Measurements from ENCODE around the gene MYO7A.

The MYO7A gene

GRCh38 chr11:77127920-77128691 is at the start of gene MYO7A:
TSS of gene MYO7A (plus strand) at chr11:77128246. CDS start at chr11:77130635, 2,389 bp downstream.
- in situ Hi-C loops (cut with MboI; ENCODE audit: low sequenced_read_pairs): no loop called here

- in situ Hi-C loops (cut with MboI; ENCODE audit: low sequenced_read_pairs): no loop called here
Observed at GRCh38 chr11:77079666-77080065, 48.4 kb upstream of the MYO7A start.

GRCh38 chr11:77080643-77081210 is 47.3 kb upstream of the MYO7A start:
- in situ Hi-C loops (cut with MboI; ENCODE audit: low sequenced_read_pairs): no loop called here

GRCh38 chr11:77081381-77081851 is 46.6 kb upstream of the MYO7A start:
- in situ Hi-C loops (cut with MboI; ENCODE audit: low sequenced_read_pairs): no loop called here

GRCh38 chr11:77081976-77082836 is 45.8 kb upstream of the MYO7A start:
- in situ Hi-C loops (cut with MboI; ENCODE audit: low sequenced_read_pairs): no loop called here

- in situ Hi-C loops (cut with MboI; ENCODE audit: low sequenced_read_pairs): no loop called here
Observed at GRCh38 chr11:77082838-77083565, 45.0 kb upstream of the MYO7A start.

- in situ Hi-C loops (cut with MboI; ENCODE audit: low sequenced_read_pairs): no loop called here
Observed at GRCh38 chr11:77083566-77084245, 44.3 kb upstream of the MYO7A start.

- in situ Hi-C loops (cut with MboI; ENCODE audit: low sequenced_read_pairs): no loop called here
Observed at GRCh38 chr11:77084581-77085191, 43.4 kb upstream of the MYO7A start.

- in situ Hi-C loops (cut with MboI; ENCODE audit: low sequenced_read_pairs): no loop called here
Observed at GRCh38 chr11:77085652-77086051, 42.4 kb upstream of the MYO7A start.

GRCh38 chr11:77086521-77087472 is 41.2 kb upstream of the MYO7A start:
- in situ Hi-C loops (cut with MboI; ENCODE audit: low sequenced_read_pairs): no loop called here

- in situ Hi-C loops (cut with MboI; ENCODE audit: low sequenced_read_pairs): no loop called here
Observed at GRCh38 chr11:77087723-77088225, 40.3 kb upstream of the MYO7A start.

GRCh38 chr11:77088236-77089003 is 39.6 kb upstream of the MYO7A start:
- in situ Hi-C loops (cut with MboI; ENCODE audit: low sequenced_read_pairs): no loop called here

- in situ Hi-C loops (cut with MboI; ENCODE audit: low sequenced_read_pairs): no loop called here
Observed at GRCh38 chr11:77089004-77089545, 39.0 kb upstream of the MYO7A start.

GRCh38 chr11:77090046-77090372 is 38.0 kb upstream of the MYO7A start:
- in situ Hi-C loops (cut with MboI; ENCODE audit: low sequenced_read_pairs): no loop called here

GRCh38 chr11:77090373-77091111 is 37.5 kb upstream of the MYO7A start:
- in situ Hi-C loops (cut with MboI; ENCODE audit: low sequenced_read_pairs): no loop called here

GRCh38 chr11:77091146-77091940 is 36.7 kb upstream of the MYO7A start:
- in situ Hi-C loops (cut with MboI; ENCODE audit: low sequenced_read_pairs): no loop called here
